ENCODE results near the gene FGFR3.

DNA sequence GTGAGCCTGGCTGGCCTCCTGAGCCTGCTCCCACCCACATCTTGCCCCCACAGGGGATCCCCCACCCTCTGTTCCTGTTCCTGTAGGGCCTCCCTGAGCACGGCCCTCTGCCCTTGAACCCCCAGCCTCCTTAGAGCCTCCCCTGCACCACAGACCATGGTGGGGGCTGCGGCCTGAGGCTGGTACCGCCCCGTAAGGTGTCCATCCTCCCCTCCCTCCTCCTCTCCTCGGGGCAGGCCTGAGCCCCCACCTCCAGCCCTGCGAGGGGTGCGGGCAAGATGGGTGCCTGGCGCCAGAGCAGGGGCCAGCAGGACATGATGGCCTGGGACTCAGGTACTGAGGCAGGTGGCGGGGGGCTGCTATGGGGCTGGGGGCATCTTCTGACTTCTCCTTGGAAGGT lies 28.4 kb upstream of the FGFR3 start:
- TF ChIP-seq, protein P1, sequence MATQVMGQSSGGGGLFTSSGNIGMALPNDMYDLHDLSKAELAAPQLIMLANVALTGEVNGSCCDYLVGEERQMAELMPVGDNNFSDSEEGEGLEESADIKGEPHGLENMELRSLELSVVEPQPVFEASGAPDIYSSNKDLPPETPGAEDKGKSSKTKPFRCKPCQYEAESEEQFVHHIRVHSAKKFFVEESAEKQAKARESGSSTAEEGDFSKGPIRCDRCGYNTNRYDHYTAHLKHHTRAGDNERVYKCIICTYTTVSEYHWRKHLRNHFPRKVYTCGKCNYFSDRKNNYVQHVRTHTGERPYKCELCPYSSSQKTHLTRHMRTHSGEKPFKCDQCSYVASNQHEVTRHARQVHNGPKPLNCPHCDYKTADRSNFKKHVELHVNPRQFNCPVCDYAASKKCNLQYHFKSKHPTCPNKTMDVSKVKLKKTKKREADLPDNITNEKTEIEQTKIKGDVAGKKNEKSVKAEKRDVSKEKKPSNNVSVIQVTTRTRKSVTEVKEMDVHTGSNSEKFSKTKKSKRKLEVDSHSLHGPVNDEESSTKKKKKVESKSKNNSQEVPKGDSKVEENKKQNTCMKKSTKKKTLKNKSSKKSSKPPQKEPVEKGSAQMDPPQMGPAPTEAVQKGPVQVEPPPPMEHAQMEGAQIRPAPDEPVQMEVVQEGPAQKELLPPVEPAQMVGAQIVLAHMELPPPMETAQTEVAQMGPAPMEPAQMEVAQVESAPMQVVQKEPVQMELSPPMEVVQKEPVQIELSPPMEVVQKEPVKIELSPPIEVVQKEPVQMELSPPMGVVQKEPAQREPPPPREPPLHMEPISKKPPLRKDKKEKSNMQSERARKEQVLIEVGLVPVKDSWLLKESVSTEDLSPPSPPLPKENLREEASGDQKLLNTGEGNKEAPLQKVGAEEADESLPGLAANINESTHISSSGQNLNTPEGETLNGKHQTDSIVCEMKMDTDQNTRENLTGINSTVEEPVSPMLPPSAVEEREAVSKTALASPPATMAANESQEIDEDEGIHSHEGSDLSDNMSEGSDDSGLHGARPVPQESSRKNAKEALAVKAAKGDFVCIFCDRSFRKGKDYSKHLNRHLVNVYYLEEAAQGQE (IDR thresholded peaks at IDR 0.05; ENCODE audit: insufficient read depth in 1 of 2, low read depth in 2 of 2, low read length in 2 of 2): no peak
- TF ChIP-seq POLR2AphosphoS5 (IDR thresholded peaks at IDR 0.05; ENCODE audit: low read depth, low read length) (no peak), SIN3A (IDR thresholded peaks at IDR 0.05; ENCODE audit: borderline replicate concordance, insufficient read depth, low read length) (no peak), TAF1 (IDR thresholded peaks at IDR 0.05; ENCODE audit: borderline replicate concordance, insufficient read depth, low read length) (no peak)

Data from PFSK-1 (cell line).